Parathyroid adenoma (tissue), 2 donors: ENCODE results near the gene ZGPAT.

Source experiments
- H2AFZ ChIP-seq: fragments of 300-600 bp; sonication (generic); one replicate; pipeline ENCODE4 v1.7.0; 2017; ENCODE audit warnings: antibody characterized with exemption, mild to moderate bottlenecking
- H3K27ac ChIP-seq: fragments of 300-600 bp; sonication (generic); one replicate; pipeline ENCODE4 v1.7.0; 2017
- H3K27me3 ChIP-seq: fragments of 300-600 bp; sonication (generic); one replicate; pipeline ENCODE4 v1.7.0; 2017; ENCODE audit warnings: low read length; ENCODE audit not compliant: control insufficient read depth, insufficient read depth
- H3K36me3 ChIP-seq: fragments of 300-600 bp; sonication (generic); one replicate; pipeline ENCODE4 v1.7.0; 2017; ENCODE audit warnings: low read length; ENCODE audit not compliant: control insufficient read depth, insufficient read depth
- H3K4me1 ChIP-seq: fragments of 300-600 bp; sonication (generic); one replicate; pipeline ENCODE4 v1.7.0; 2017; ENCODE audit warnings: control low read depth
- H3K4me2 ChIP-seq: fragments of 300-600 bp; sonication (generic); one replicate; pipeline ENCODE4 v1.7.0; 2017; ENCODE audit warnings: low read length
- H3K4me3 ChIP-seq: fragments of 300-600 bp; sonication (generic); one replicate; pipeline ENCODE4 v1.7.0; 2017; ENCODE audit warnings: low read depth, low read length
- H3K79me2 ChIP-seq: fragments of 300-600 bp; sonication (generic); one replicate; pipeline ENCODE4 v1.7.0; 2017; ENCODE audit warnings: control low read depth
- H3K9ac ChIP-seq: fragments of 300-600 bp; sonication (generic); one replicate; pipeline ENCODE4 v1.7.0; 2017; ENCODE audit warnings: mild to moderate bottlenecking
- H3K9me3 ChIP-seq: fragments of 300-600 bp; sonication (generic); one replicate; pipeline ENCODE4 v1.7.0; 2017; ENCODE audit warnings: low read length; ENCODE audit not compliant: control insufficient read depth
- CTCF ChIP-seq: fragments of 300-600 bp; sonication (generic); IDR thresholded peaks from one replicate; pipeline ENCODE4 v1.7.0; 2017; ENCODE audit warnings: antibody characterized with exemption, mild to moderate bottlenecking
- donor health status: primary hyperparathyroidism.

ZGPAT gene

GRCh38 chr20:63664143-63664851 lies 43.5 kb upstream of the ZGPAT start:
- Histone ChIP-seq H3K27me3 (no peaks in the 10 kb centered on the region), H3K4me1 (peaks cover 1% of the 10 kb centered on the region), H3K9me3 (no peaks in the 10 kb centered on the region), H2AFZ (no peak overlapping the region), H3K4me3 (no peak overlapping the region), H3K36me3 (no peaks in the 10 kb centered on the region), H3K27ac (no peak overlapping the region), H3K4me2 (no peak overlapping the region), H3K79me2 (peaks cover 24% of the 10 kb centered on the region), H3K9ac (no peak overlapping the region)
- no peak for TF ChIP-seq CTCF

GRCh38 chr20:63664861-63665594 lies 42.8 kb upstream of the ZGPAT start:
- Histone ChIP-seq H3K4me2 (no peak overlapping the region), H3K27me3 (no peaks in the 10 kb centered on the region), H3K4me1 (no peaks in the 10 kb centered on the region), H3K36me3 (no peaks in the 10 kb centered on the region), H2AFZ (no peak overlapping the region), H3K4me3 (no peak overlapping the region), H3K9me3 (no peaks in the 10 kb centered on the region), H3K9ac (no peak overlapping the region), H3K27ac (no peak overlapping the region), H3K79me2 (peaks cover 22% of the 10 kb centered on the region)
- no peak for TF ChIP-seq CTCF

GRCh38 chr20:63665708-63666107 lies 42.1 kb upstream of the ZGPAT start:
- H3K27me3 ChIP-seq: no peaks in the 10 kb centered on the region
- no peak overlapping the region for H3K4me3 ChIP-seq
- H3K79me2 ChIP-seq: peaks cover 16% of the 10 kb centered on the region
- H3K36me3 ChIP-seq: no peaks in the 10 kb centered on the region
- no peak overlapping the region for H3K4me2 ChIP-seq
- H3K27ac ChIP-seq: no peak overlapping the region
- H3K9ac ChIP-seq: no peak overlapping the region
- no peaks in the 10 kb centered on the region for H3K4me1 ChIP-seq
- no peaks in the 10 kb centered on the region for H3K9me3 ChIP-seq
- no peak overlapping the region for H2AFZ ChIP-seq
- no peak for TF ChIP-seq CTCF

GRCh38 chr20:63667858-63668257 lies 40.0 kb upstream of the ZGPAT start:
- H3K4me2 ChIP-seq: no peak overlapping the region
- no peak for TF ChIP-seq CTCF

More at GRCh38 chr20:63667858-63668257, 40.0 kb upstream of the ZGPAT start:
- no peak overlapping the region for H3K27ac ChIP-seq
- no peaks in the 10 kb centered on the region for H3K27me3 ChIP-seq
- H3K9me3 ChIP-seq: no peaks in the 10 kb centered on the region
- no peak overlapping the region for H3K4me3 ChIP-seq
- no peak overlapping the region for H3K9ac ChIP-seq
- H3K4me1 ChIP-seq: no peaks in the 10 kb centered on the region
- no peak overlapping the region for H2AFZ ChIP-seq
- peaks cover 4% of the 10 kb centered on the region for H3K79me2 ChIP-seq
- H3K36me3 ChIP-seq: no peaks in the 10 kb centered on the region
